Calu3 (cell line): ENCODE measurements around the gene HADHA. TPM values are rescaled to one million over a fixed set of nuclear protein-coding genes. Genes with fewer than 3 reads are reported as not detected.

Experiments used
- BruUV-seq: library from RNA; stranded (reverse); fragments of 400-500 nt; replicated peaks from 2 replicates; lab custom pipeline; 2021; lab: Mats Ljungman, UMichigan
- CTCF ChIA-PET: fragments of 300-600 bp; sonication (Branson Sonifier 250); formaldehyde crosslinking; loops from one replicate; lab custom pipeline; 2022; ENCODE audit warnings: antibody characterized with exemption; lab: Charles Lee
- DNase-seq: peaks from one replicate; pipeline ENCODE4 v3.0.0; 2022
- H3K27ac Mint-ChIP-seq: one replicate; pipeline ENCODE4 v1.8.0; 2022; ENCODE audit warnings: mixed read lengths; ENCODE audit not compliant: unreplicated experiment
- H3K27me3 Mint-ChIP-seq: one replicate; pipeline ENCODE4 v1.8.0; 2022; ENCODE audit warnings: mixed read lengths; ENCODE audit not compliant: unreplicated experiment
- H3K36me3 Mint-ChIP-seq: one replicate; pipeline ENCODE4 v1.8.0; 2022; ENCODE audit warnings: mild to moderate bottlenecking, moderate library complexity, mixed read lengths; ENCODE audit not compliant: insufficient read depth, unreplicated experiment
- H3K4me1 Mint-ChIP-seq: one replicate; pipeline ENCODE4 v1.8.0; 2022; ENCODE audit warnings: mild to moderate bottlenecking, low read depth, mixed read lengths; ENCODE audit not compliant: unreplicated experiment
- H3K4me3 Mint-ChIP-seq: one replicate; pipeline ENCODE4 v1.8.0; 2022; ENCODE audit warnings: mild to moderate bottlenecking, low read depth, moderate library complexity, mixed read lengths; ENCODE audit not compliant: unreplicated experiment
- H3K9me3 Mint-ChIP-seq: one replicate; pipeline ENCODE4 v1.8.0; 2022; ENCODE audit warnings: low read depth, mixed read lengths; ENCODE audit not compliant: unreplicated experiment
- CTCF ChIP-seq: fragments of 200-600 bp; IDR thresholded peaks from one replicate; pipeline ENCODE4 v1.8.0; 2022; ENCODE audit warnings: antibody characterized with exemption; ENCODE audit not compliant: unreplicated experiment
- intact Hi-C: fragments of 100-400 bp; cut with micrococcal nuclease; formaldehyde crosslinking; loops from one replicate; pipeline ENCODE4 v1.10.0; 2022; ENCODE audit not compliant: unreplicated experiment
- total RNA-seq: library from RNA; stranded (reverse); gene quantifications from 2 replicates; pipeline ENCODE4 v1.2.3, GENCODE V29; 2022

Gene HADHA
- total RNA-seq, 1 experiment from 2014 or later = 127 TPM

DNA sequence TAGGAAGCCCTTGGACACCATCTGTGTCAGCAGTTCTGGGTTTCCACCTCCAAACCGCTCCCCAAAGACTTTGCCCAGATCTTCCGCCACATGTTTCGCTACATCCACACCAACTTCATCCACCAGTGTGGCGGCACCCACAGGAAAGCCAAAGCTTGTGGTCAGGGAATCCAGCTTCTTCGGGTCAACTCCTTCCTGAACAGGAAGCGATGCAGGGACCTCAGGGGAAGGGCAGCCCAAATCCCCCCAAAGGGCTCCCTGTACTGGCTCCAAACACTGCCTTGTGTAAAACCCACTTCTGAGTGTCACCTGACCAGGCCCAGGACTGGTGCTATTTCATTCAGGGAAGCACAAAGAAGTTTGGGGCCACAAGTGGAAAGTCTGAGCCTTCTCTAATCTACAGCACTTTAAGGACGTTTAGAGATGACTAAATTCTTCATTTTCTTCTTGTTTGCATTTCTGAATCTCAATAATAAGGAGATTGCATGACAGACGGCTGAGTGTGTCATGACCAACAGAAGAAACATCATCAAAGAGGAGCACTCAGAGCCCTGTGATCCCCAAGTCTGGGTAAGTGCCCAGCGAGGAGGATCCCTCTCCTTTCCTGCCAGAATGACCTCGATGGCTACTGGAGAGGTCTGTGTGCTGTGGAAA, 50.7 kb downstream of the HADHA start:
- CTCF ChIA-PET = interaction anchor here (0.7 kb wide), 1 partner anchor 1484 kb away, joined by 3 read pairs; no protein-coding TSS in a partner anchor
- intact Hi-C loops = no loop called here
- H3K27ac Mint-ChIP-seq = no peak overlapping the region

GRCh38 chr2:26191316-26192159, 52.9 kb downstream of the HADHA start:
- Mint-ChIP-seq H3K27ac (no peak overlapping the region), H3K9me3 (no peaks in the 10 kb centered on the region), H3K36me3 (peaks cover 44% of the 10 kb centered on the region), H3K4me3 (no peak overlapping the region), H3K27me3 (no peaks in the 10 kb centered on the region), H3K4me1 (no peaks in the 10 kb centered on the region)
- DNase-seq = no peak
- BruUV-seq = no TSS peak
- CTCF ChIA-PET = no interaction called here
- intact Hi-C loops = no loop called here
- TF ChIP-seq CTCF = no peak

More for the DNA sequence above, 50.7 kb downstream of the HADHA start:
- DNase-seq = no peak
- no peak for TF ChIP-seq CTCF
- no TSS peak for BruUV-seq
- H3K4me1 Mint-ChIP-seq = no peaks in the 10 kb centered on the region
- H3K36me3 Mint-ChIP-seq = peaks cover 47% of the 10 kb centered on the region
- no peaks in the 10 kb centered on the region for H3K27me3 Mint-ChIP-seq
- no peaks in the 10 kb centered on the region for H3K9me3 Mint-ChIP-seq
- H3K4me3 Mint-ChIP-seq = no peak overlapping the region

- BruUV-seq = no TSS peak
Observed at GRCh38 chr2:26190369-26190768, 54.1 kb downstream of the HADHA start.

DNA sequence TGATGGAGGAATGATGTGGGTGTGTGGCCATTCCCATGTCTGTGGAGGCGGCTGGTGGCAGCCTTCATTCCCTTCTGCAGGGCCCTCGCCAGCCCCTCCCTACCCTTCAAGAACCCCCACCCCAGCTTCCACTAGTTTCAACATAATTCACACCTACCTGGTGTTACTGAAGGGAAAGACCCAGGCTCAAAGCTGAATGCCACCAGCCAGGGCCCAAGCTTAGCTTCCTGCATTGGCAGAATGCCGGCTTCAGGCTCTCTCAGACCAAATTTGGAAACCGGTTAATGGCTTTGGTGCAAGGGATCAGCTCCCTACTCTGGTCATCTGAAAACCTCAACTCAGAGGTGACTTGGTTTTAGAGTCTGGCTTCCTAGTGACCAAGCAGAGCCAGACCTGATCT, 54.7 kb downstream of the HADHA start:
- Mint-ChIP-seq H3K36me3 (peaks cover 44% of the 10 kb centered on the region), H3K4me1 (no peaks in the 10 kb centered on the region)
- no peak for TF ChIP-seq CTCF

More at GRCh38 chr2:26190369-26190768, 54.1 kb downstream of the HADHA start:
- no peak for TF ChIP-seq CTCF
- Mint-ChIP-seq H3K27ac (no peak overlapping the region), H3K27me3 (peaks cover 11% of the 10 kb centered on the region), H3K4me1 (no peaks in the 10 kb centered on the region), H3K4me3 (no peak overlapping the region), H3K9me3 (no peaks in the 10 kb centered on the region), H3K36me3 (peaks cover 44% of the 10 kb centered on the region)
- DNase-seq = no peak
- CTCF ChIA-PET = no interaction called here
- intact Hi-C loops = no loop called here

More for the DNA sequence above, 54.7 kb downstream of the HADHA start:
- no peaks in the 10 kb centered on the region for H3K9me3 Mint-ChIP-seq
- intact Hi-C loops = no loop called here
- peaks cover 14% of the 10 kb centered on the region for H3K27me3 Mint-ChIP-seq
- no peak for DNase-seq
- CTCF ChIA-PET = no interaction called here
- no peak overlapping the region for H3K4me3 Mint-ChIP-seq
- no peak overlapping the region for H3K27ac Mint-ChIP-seq
- BruUV-seq = no TSS peak
